GM19438 (cell line): Measurements from ENCODE around the gene CLPTM1L.
A peak's percentile ranks its signal among the peaks of the same experiment; 100 is the strongest.

Experiments used
- ATAC-seq: cut with Tn5 transposase; IDR thresholded peaks from one replicate; pipeline ENCODE4 v1.9.1; 2021; ENCODE audit warnings: low read depth; ENCODE audit not compliant: unreplicated experiment

The CLPTM1L gene

GRCh38 chr5:1344975-1345838 lies at the start of gene CLPTM1L:
TSS of gene CLPTM1L (minus strand) at chr5:1345099. CDS start at chr5:1344841, 258 bp downstream.
- peak; percentile 61 for ATAC-seq

- ATAC-seq = no peak
Measured at GRCh38 chr5:1393571-1394501, 48.9 kb upstream of the CLPTM1L start.

GRCh38 chr5:1392801-1393565 lies 48.1 kb upstream of the CLPTM1L start:
- no peak for ATAC-seq

- no peak for ATAC-seq
Measured at GRCh38 chr5:1392261-1392660, 47.4 kb upstream of the CLPTM1L start.

- no peak for ATAC-seq
Measured at GRCh38 chr5:1391691-1392090, 46.8 kb upstream of the CLPTM1L start.

- no peak for ATAC-seq
Measured at GRCh38 chr5:1390861-1391600, 46.1 kb upstream of the CLPTM1L start.

- no peak for ATAC-seq
Measured at GRCh38 chr5:1390333-1390732, 45.4 kb upstream of the CLPTM1L start.

GRCh38 chr5:1388383-1388967 lies 43.6 kb upstream of the CLPTM1L start:
- ATAC-seq = no peak

GRCh38 chr5:1387876-1388275 lies 43.0 kb upstream of the CLPTM1L start:
- ATAC-seq = no peak

GRCh38 chr5:1387059-1387755 lies 42.3 kb upstream of the CLPTM1L start:
- no peak for ATAC-seq

GRCh38 chr5:1386274-1386717 lies 41.4 kb upstream of the CLPTM1L start:
- peak; percentile 60 for ATAC-seq

- peak; percentile 95 for ATAC-seq
Measured at GRCh38 chr5:1385395-1386273, 40.7 kb upstream of the CLPTM1L start.

- ATAC-seq = no peak
Measured at GRCh38 chr5:1384521-1384920, 39.6 kb upstream of the CLPTM1L start.

GRCh38 chr5:1383886-1384401 lies 39.0 kb upstream of the CLPTM1L start:
- no peak for ATAC-seq

- no peak for ATAC-seq
Measured at GRCh38 chr5:1383344-1383743, 38.4 kb upstream of the CLPTM1L start.

GRCh38 chr5:1382248-1382700 lies 37.4 kb upstream of the CLPTM1L start:
- ATAC-seq = no peak

GRCh38 chr5:1381370-1382247 lies 36.7 kb upstream of the CLPTM1L start:
- no peak for ATAC-seq
